Sigmoid colon (tissue), 7 donors: ENCODE data around the gene BOC. TPM values are rescaled to one million over a fixed set of nuclear protein-coding genes. Genes with fewer than 3 reads are reported as not detected.

Experiments
- DNase-seq: peaks from one replicate; pipeline ENCODE4 v3.0.0-alpha.2; 2019
- H3K27ac ChIP-seq, 4 donors: fragments of 200-600 bp; sonication (generic); one replicate each; pipeline ENCODE4 v1.5.1; 2016 to 2019; ENCODE audit warnings: mild to moderate bottlenecking in 1 of 4
- H3K27me3 ChIP-seq, 3 donors: fragments of 200-600 bp; sonication (generic); one replicate each; pipeline ENCODE4 v1.5.1; 2019; ENCODE audit warnings: mild to moderate bottlenecking in 1 of 3
- H3K36me3 ChIP-seq, 4 donors: fragments of 200-600 bp; sonication (generic); one replicate each; pipeline ENCODE4 v1.5.1; 2016 to 2019
- H3K4me1 ChIP-seq, 4 donors: fragments of 200-600 bp; sonication (generic); one replicate each; pipeline ENCODE4 v1.5.1; 2017 to 2019
- H3K4me3 ChIP-seq, 4 donors: fragments of 200-600 bp; sonication (generic); one replicate each; pipeline ENCODE4 v1.5.1; 2017 to 2019; ENCODE audit warnings: mild to moderate bottlenecking in 2 of 4, moderate library complexity in 1 of 4
- H3K9me3 ChIP-seq, 4 donors: fragments of 200-600 bp in 3 of 4; sonication (generic) in 3 of 4; one replicate each; pipeline versions ENCODE4 v1.5.1 to v1.6.1; 2013 to 2019
- CTCF ChIP-seq, 4 experiments: fragments of 450-650 bp in 3 of 4; fragments of 200-600 bp in 1 of 4; IDR thresholded peaks; one replicate each; pipeline ENCODE4 v1.5.1; 2016 to 2019; ENCODE audit warnings: antibody characterized with exemption in 4 of 4, mild to moderate bottlenecking in 3 of 4, moderate library complexity in 2 of 4
- EP300 ChIP-seq, 4 donors: sonication (generic); formaldehyde crosslinking; IDR thresholded peaks; one replicate each; pipeline ENCODE4 v1.6.1; 2017; ENCODE audit warnings: antibody characterized with exemption in 4 of 4
- POLR2A ChIP-seq, 2 donors: fragments of 450-650 bp; IDR thresholded peaks; one replicate each; pipeline ENCODE4 v1.6.1; 2016; ENCODE audit warnings: antibody characterized with exemption in 2 of 2, mild to moderate bottlenecking in 2 of 2, moderate library complexity in 2 of 2
- POLR2AphosphoS5 ChIP-seq, 4 donors: sonication (generic); formaldehyde crosslinking; IDR thresholded peaks; one replicate each; pipeline ENCODE4 v1.6.1; 2017; ENCODE audit warnings: antibody characterized with exemption in 4 of 4
- WGBS, 2 donors: extraction: QIAGEN DNeasy Blood & Tissue Kit; methylation state at CpG; one replicate each; pipeline ENCODE4 v1.1.7; 2013; 5-methylcytosine and 5-hydroxymethylcytosine counted together
- intact Hi-C: fragments of 100-400 bp; cut with DNase I; formaldehyde crosslinking; loops from one replicate; pipeline ENCODE4 v1.15.1; 2023
- polyA plus RNA-seq, 3 donors: library from polyadenylated mRNA; stranded (reverse); fragments of 200-250 nt; gene quantifications; one replicate each; pipeline ENCODE4 v1.2.3, GENCODE V29; 2013
- total RNA-seq, 4 donors: library from RNA; depleted of rRNA; stranded (reverse); fragments of >200 nt; gene quantifications; one replicate each; pipeline ENCODE4 v1.1.0, GENCODE V29; 2016
- donor health status: healthy with polysubstance abuse.
- donor health status: Bipolar disorder and iron deficiency.
- donor health status: healthy.

Gene BOC
- total and polyA plus RNA-seq, 7 donors, result 1.6 to 122 (median 80.3) TPM

- 60% methylated on average over 5 of the region's 5 CpGs for WGBS, 2 donors
- TF ChIP-seq CTCF (IDR thresholded peaks at IDR 0.05), result peak; percentile 99 to 100 (median 99)
- peak in 1 of 4 donors; percentile 47 for TF ChIP-seq POLR2AphosphoS5 (IDR thresholded peaks at IDR 0.05)
- TF ChIP-seq POLR2A (IDR thresholded peaks at IDR 0.05), result no peak
- TF ChIP-seq EP300 (IDR thresholded peaks at IDR 0.05), result no peak
- Histone ChIP-seq H3K9me3 (no peaks in the 10 kb centered on the region), H3K27ac (peak overlapping the region; percentile 56 to 69 (median 66)), H3K36me3 (peaks cover 12 to 34% (median 19%) of the 10 kb centered on the region in 4 donors), H3K4me3 (no peak overlapping the region), H3K4me1 (peaks cover 0 to 59% (median 46%) of the 10 kb centered on the region in 4 donors), H3K27me3 (no peaks in the 10 kb centered on the region)
- intact Hi-C loops, result loop anchor here (1.0 to 10.0 kb wide), 4 partner anchors 75 to 653 kb away; no protein-coding TSS in a partner anchor
- DNase-seq, result peak; percentile 72
These were observed 76.7 kb downstream of the BOC start for GRCh38 chr3:113287803-113288648.

GRCh38 chr3:113288881-113289280, 77.5 kb downstream of the BOC start:
- WGBS, 2 donors, result 96 to 98% methylated on average over 3 of the region's 3 CpGs
- TF ChIP-seq CTCF (IDR thresholded peaks at IDR 0.05), result no peak
- no peak for TF ChIP-seq EP300 (IDR thresholded peaks at IDR 0.05)
- no peak for TF ChIP-seq POLR2A (IDR thresholded peaks at IDR 0.05)
- no peak for TF ChIP-seq POLR2AphosphoS5 (IDR thresholded peaks at IDR 0.05)
- peak overlapping the region in 2 of 4 donors; percentile 34 to 69 for H3K27ac ChIP-seq
- intact Hi-C loops, result loop anchor here (1.0 to 10.0 kb wide), 4 partner anchors 76 to 654 kb away; no protein-coding TSS in a partner anchor
- H3K36me3 ChIP-seq, result peaks cover 8 to 26% (median 11%) of the 10 kb centered on the region in 4 donors
- H3K4me3 ChIP-seq, result no peak overlapping the region
- no peak for DNase-seq
- no peaks in the 10 kb centered on the region for H3K9me3 ChIP-seq
- peaks cover 0 to 59% (median 46%) of the 10 kb centered on the region in 4 donors for H3K4me1 ChIP-seq
- H3K27me3 ChIP-seq, result no peaks in the 10 kb centered on the region

- H3K36me3 ChIP-seq, result peaks cover 0 to 4% (median 0%) of the 10 kb centered on the region in 4 donors
- no peaks in the 10 kb centered on the region for H3K27me3 ChIP-seq
- WGBS, 2 donors, result 79 to 80% methylated on average over 6 of the region's 6 CpGs
- intact Hi-C loops, result loop anchor here (10.0 kb wide), 2 partner anchors 143 to 223 kb away; partner anchors contain the start of gene SPICE1
- H3K27ac ChIP-seq, result peak overlapping the region; percentile 2 to 62 (median 60)
- H3K4me1 ChIP-seq, result peaks cover 0 to 41% (median 35%) of the 10 kb centered on the region in 4 donors
- no peaks in the 10 kb centered on the region for H3K9me3 ChIP-seq
- TF ChIP-seq POLR2AphosphoS5 (IDR thresholded peaks at IDR 0.05) (peak; percentile 42 to 90 (median 75)), POLR2A (IDR thresholded peaks at IDR 0.05) (no peak), EP300 (IDR thresholded peaks at IDR 0.05) (peak in 1 of 4 donors; percentile 20)
- DNase-seq, result no peak
- H3K4me3 ChIP-seq, result no peak overlapping the region
These were observed 80.2 kb downstream of the BOC start for GRCh38 chr3:113291572-113291971.

- TF ChIP-seq CTCF (IDR thresholded peaks at IDR 0.05) (no peak), EP300 (IDR thresholded peaks at IDR 0.05) (no peak), POLR2AphosphoS5 (IDR thresholded peaks at IDR 0.05) (no peak), POLR2A (IDR thresholded peaks at IDR 0.05) (no peak)
These were observed 81.6 kb downstream of the BOC start for GRCh38 chr3:113292933-113293332.

GRCh38 chr3:113293348-113293747, 82.0 kb downstream of the BOC start:
- Histone ChIP-seq H3K4me3 (no peak overlapping the region), H3K27me3 (no peaks in the 10 kb centered on the region)
- intact Hi-C loops, result loop anchor here (10.0 kb wide), 2 partner anchors 141 to 221 kb away; partner anchors contain the start of gene SPICE1

More at GRCh38 chr3:113292933-113293332, 81.6 kb downstream of the BOC start:
- peaks cover 0 to 28% (median 22%) of the 10 kb centered on the region in 4 donors for H3K4me1 ChIP-seq
- H3K4me3 ChIP-seq, result no peak overlapping the region
- intact Hi-C loops, result loop anchor here (10.0 kb wide), 2 partner anchors 142 to 222 kb away; partner anchors contain the start of gene SPICE1
- H3K27ac ChIP-seq, result no peak overlapping the region
- 91 to 95% methylated on average over 2 of the region's 2 CpGs for WGBS, 2 donors
- H3K36me3 ChIP-seq, result no peaks in the 10 kb centered on the region
- DNase-seq, result no peak
- no peaks in the 10 kb centered on the region for H3K9me3 ChIP-seq
- no peaks in the 10 kb centered on the region for H3K27me3 ChIP-seq

More at GRCh38 chr3:113293348-113293747, 82.0 kb downstream of the BOC start:
- Histone ChIP-seq H3K27ac (no peak overlapping the region), H3K4me1 (peaks cover 0 to 27% (median 20%) of the 10 kb centered on the region in 4 donors), H3K9me3 (no peaks in the 10 kb centered on the region), H3K36me3 (no peaks in the 10 kb centered on the region)
- DNase-seq, result no peak
- WGBS, 2 donors, result 45 to 48% methylated on average over 1 of the region's 1 CpG
- TF ChIP-seq POLR2AphosphoS5 (IDR thresholded peaks at IDR 0.05), result no peak
- no peak for TF ChIP-seq EP300 (IDR thresholded peaks at IDR 0.05)
- no peak for TF ChIP-seq CTCF (IDR thresholded peaks at IDR 0.05)
- no peak for TF ChIP-seq POLR2A (IDR thresholded peaks at IDR 0.05)
